ENCODE results near the gene DCAF4.

Gene DCAF4

GRCh38 chr14:72913809-72914208 lies 12.5 kb upstream of the DCAF4 start:
- Histone ChIP-seq H2AFZ (no peak overlapping the region), H3K9me3 (ENCODE audit: control insufficient read depth, low read length) (no peaks in the 10 kb centered on the region), H3K4me1 (no peaks in the 10 kb centered on the region), H3K36me3 (ENCODE audit: control insufficient read depth, insufficient read depth, low read length) (no peaks in the 10 kb centered on the region), H3K79me2 (no peaks in the 10 kb centered on the region), H3K4me2 (ENCODE audit: low read length) (no peak overlapping the region), H3K27me3 (ENCODE audit: control insufficient read depth, insufficient read depth, low read length) (no peaks in the 10 kb centered on the region), H3K4me3 (ENCODE audit: low read depth, low read length) (no peak overlapping the region), H3K27ac (no peak overlapping the region), H3K9ac (no peak overlapping the region)
- TF ChIP-seq CTCF (IDR thresholded peaks at IDR 0.05): no peak

GRCh38 chr14:72916174-72916573 lies 10.1 kb upstream of the DCAF4 start:
- H3K36me3 ChIP-seq (ENCODE audit: control insufficient read depth, insufficient read depth, low read length): no peaks in the 10 kb centered on the region
- no peaks in the 10 kb centered on the region for H3K4me1 ChIP-seq
- H3K9ac ChIP-seq: no peak overlapping the region
- H3K4me3 ChIP-seq (ENCODE audit: low read depth, low read length): no peak overlapping the region
- no peak overlapping the region for H2AFZ ChIP-seq
- no peak overlapping the region for H3K27ac ChIP-seq
- H3K79me2 ChIP-seq: no peaks in the 10 kb centered on the region
- H3K4me2 ChIP-seq (ENCODE audit: low read length): no peak overlapping the region
- TF ChIP-seq CTCF (IDR thresholded peaks at IDR 0.05): no peak
- no peaks in the 10 kb centered on the region for H3K9me3 ChIP-seq (ENCODE audit: control insufficient read depth, low read length)
- H3K27me3 ChIP-seq (ENCODE audit: control insufficient read depth, insufficient read depth, low read length): no peaks in the 10 kb centered on the region

GRCh38 chr14:72917094-72917802 lies 9.0 kb upstream of the DCAF4 start:
- H3K4me2 ChIP-seq (ENCODE audit: low read length): no peak overlapping the region
- no peaks in the 10 kb centered on the region for H3K36me3 ChIP-seq (ENCODE audit: control insufficient read depth, insufficient read depth, low read length)
- no peak overlapping the region for H3K27ac ChIP-seq
- H3K9me3 ChIP-seq (ENCODE audit: control insufficient read depth, low read length): no peaks in the 10 kb centered on the region
- H3K4me3 ChIP-seq (ENCODE audit: low read depth, low read length): no peak overlapping the region
- no peaks in the 10 kb centered on the region for H3K79me2 ChIP-seq
- no peak overlapping the region for H3K9ac ChIP-seq
- no peak for TF ChIP-seq CTCF (IDR thresholded peaks at IDR 0.05)
- H3K27me3 ChIP-seq (ENCODE audit: control insufficient read depth, insufficient read depth, low read length): no peaks in the 10 kb centered on the region
- no peaks in the 10 kb centered on the region for H3K4me1 ChIP-seq
- H2AFZ ChIP-seq: no peak overlapping the region

DNA sequence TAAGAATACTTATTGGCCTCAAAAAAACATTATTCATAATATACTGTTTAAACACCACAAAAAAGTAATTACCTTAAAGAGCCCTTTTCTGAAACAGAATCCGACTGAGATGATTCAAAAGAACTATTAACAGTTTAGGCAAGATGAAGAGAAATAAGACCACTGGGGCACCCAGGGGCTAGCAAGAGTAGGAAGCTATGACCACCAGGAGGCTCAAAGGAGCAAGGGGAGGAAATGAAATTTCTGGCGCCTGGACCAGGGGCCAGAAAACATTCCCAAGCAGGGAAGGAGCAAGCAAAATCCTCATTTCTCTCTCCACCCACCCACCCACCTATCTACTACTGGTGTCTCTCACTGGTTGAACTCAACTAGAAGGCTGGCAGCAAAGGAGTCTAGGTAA lies 6.3 kb upstream of the DCAF4 start:
- Histone ChIP-seq H3K27me3 (ENCODE audit: control insufficient read depth, insufficient read depth, low read length) (no peaks in the 10 kb centered on the region), H3K4me3 (ENCODE audit: low read depth, low read length) (no peak overlapping the region), H3K27ac (no peak overlapping the region), H3K9ac (no peak overlapping the region), H3K4me1 (no peaks in the 10 kb centered on the region), H2AFZ (no peak overlapping the region), H3K36me3 (ENCODE audit: control insufficient read depth, insufficient read depth, low read length) (no peaks in the 10 kb centered on the region), H3K79me2 (no peaks in the 10 kb centered on the region), H3K4me2 (ENCODE audit: low read length) (no peak overlapping the region), H3K9me3 (ENCODE audit: control insufficient read depth, low read length) (no peaks in the 10 kb centered on the region)
- no peak for TF ChIP-seq CTCF (IDR thresholded peaks at IDR 0.05)

DNA sequence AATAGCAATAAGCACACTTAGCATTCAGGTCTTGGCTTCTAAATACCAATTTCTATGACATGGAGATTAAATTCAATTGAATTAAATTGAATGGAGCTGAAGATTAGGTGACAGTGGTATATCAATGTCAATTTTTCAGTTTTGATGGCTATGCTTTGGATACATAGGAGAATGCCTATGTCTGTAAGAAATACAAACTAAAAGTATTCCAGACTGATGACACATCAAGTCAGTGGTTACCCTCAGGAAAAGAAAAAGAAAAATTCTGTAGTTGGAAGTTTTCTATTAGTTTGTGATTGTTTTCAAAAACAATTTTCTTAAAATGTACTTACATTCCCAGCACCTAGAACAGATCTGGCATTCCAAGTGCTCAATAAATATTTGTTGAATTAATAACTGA lies 4.9 kb upstream of the DCAF4 start:
- Histone ChIP-seq H2AFZ (no peak overlapping the region), H3K4me2 (ENCODE audit: low read length) (no peak overlapping the region)

More for the DNA sequence above, 4.9 kb upstream of the DCAF4 start:
- Histone ChIP-seq H3K4me1 (no peaks in the 10 kb centered on the region), H3K27ac (no peak overlapping the region), H3K27me3 (ENCODE audit: control insufficient read depth, insufficient read depth, low read length) (no peaks in the 10 kb centered on the region), H3K4me3 (ENCODE audit: low read depth, low read length) (no peak overlapping the region), H3K9me3 (ENCODE audit: control insufficient read depth, low read length) (no peaks in the 10 kb centered on the region), H3K79me2 (no peaks in the 10 kb centered on the region), H3K36me3 (ENCODE audit: control insufficient read depth, insufficient read depth, low read length) (no peaks in the 10 kb centered on the region), H3K9ac (no peak overlapping the region)
- no peak for TF ChIP-seq CTCF (IDR thresholded peaks at IDR 0.05)
